Thoracic aorta (tissue), 2 donors: Measurements from ENCODE around the gene TMPRSS11D. TPM values are rescaled to one million over a fixed set of nuclear protein-coding genes. Genes with fewer than 3 reads are reported as not detected.

Source experiments
- ATAC-seq: fragments of 150-250 bp; one replicate; pipeline ENCODE4 v1.8.0; 2017; ENCODE audit warnings: low read depth; ENCODE audit not compliant: insufficient number of reproducible peaks, low FRiP score
- DNase-seq: peaks from one replicate; pipeline ENCODE4 v3.0.0-alpha.2; 2020; ENCODE audit warnings: low spot score
- H3K27ac ChIP-seq, 2 donors: fragments of 200-600 bp; sonication (generic); 1 replicate in 1 of 2; 2 replicates in 1 of 2; pipeline ENCODE4 v1.5.1; 2016; ENCODE audit warnings: mild to moderate bottlenecking in 2 of 2, moderate library complexity in 2 of 2
- H3K27me3 ChIP-seq: fragments of 200-600 bp; sonication (generic); replicated peaks from 2 replicates; pipeline ENCODE4 v1.6.0; 2016; ENCODE audit warnings: mild to moderate bottlenecking; ENCODE audit not compliant: insufficient read depth
- H3K36me3 ChIP-seq: fragments of 200-600 bp; sonication (generic); one replicate; pipeline ENCODE4 v1.5.1; 2016
- H3K4me1 ChIP-seq, 2 donors: fragments of 200-600 bp; sonication (generic); 1 replicate in 1 of 2; 2 replicates in 1 of 2; pipeline versions ENCODE4 v1.5.1 to v1.6.0; 2016; ENCODE audit warnings: low read depth in 2 of 2, mild to moderate bottlenecking in 1 of 2; ENCODE audit not compliant: control insufficient read depth in 1 of 2
- H3K4me3 ChIP-seq: fragments of 200-600 bp; sonication (generic); 2 replicates; pipeline ENCODE4 v1.5.1; 2016; ENCODE audit warnings: mild to moderate bottlenecking
- H3K9me3 ChIP-seq: fragments of 200-600 bp; sonication (generic); 2 replicates; pipeline ENCODE4 v1.5.1; 2016
- total RNA-seq, 2 donors: library from RNA; depleted of rRNA; stranded (reverse); fragments of >200 nt; gene quantifications; one replicate each; pipeline versions ENCODE4 v1.1.0 to v1.2.3, GENCODE V29; 2016
- TF ChIP-seq, protein P1 (sequence below): fragments of 200-600 bp; sonication (generic); IDR thresholded peaks from one replicate; pipeline ENCODE4 v1.5.1; 2019; ENCODE audit warnings: antibody characterized with exemption

Gene TMPRSS11D
- total RNA-seq, 2 donors from 2014 or later = not detected

DNA sequence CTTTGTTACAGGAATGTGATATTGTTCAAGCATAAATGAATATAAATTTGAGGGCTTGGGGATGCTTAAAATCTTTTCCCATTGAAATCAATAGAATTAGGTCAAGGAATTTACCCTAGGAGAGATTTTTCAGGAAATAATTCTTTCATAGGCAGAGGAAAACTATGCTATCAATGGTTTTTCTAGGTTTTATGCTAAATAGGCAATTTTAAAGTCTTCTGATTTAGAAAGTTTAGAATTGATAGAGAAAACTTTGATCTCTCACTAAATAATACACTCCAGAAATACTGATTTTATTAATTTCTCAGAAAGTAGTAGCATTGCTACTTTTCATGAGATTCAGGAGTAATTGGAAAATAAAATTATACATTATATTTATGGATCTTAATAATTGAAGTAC, 93.1 kb downstream of the TMPRSS11D start:
- H3K4me1 ChIP-seq = no peaks in the 10 kb centered on the region
- H3K36me3 ChIP-seq = no peaks in the 10 kb centered on the region
- H3K9me3 ChIP-seq = no peaks in the 10 kb centered on the region
- ATAC-seq (no peak), DNase-seq (no peak)
- TF ChIP-seq, protein P1, sequence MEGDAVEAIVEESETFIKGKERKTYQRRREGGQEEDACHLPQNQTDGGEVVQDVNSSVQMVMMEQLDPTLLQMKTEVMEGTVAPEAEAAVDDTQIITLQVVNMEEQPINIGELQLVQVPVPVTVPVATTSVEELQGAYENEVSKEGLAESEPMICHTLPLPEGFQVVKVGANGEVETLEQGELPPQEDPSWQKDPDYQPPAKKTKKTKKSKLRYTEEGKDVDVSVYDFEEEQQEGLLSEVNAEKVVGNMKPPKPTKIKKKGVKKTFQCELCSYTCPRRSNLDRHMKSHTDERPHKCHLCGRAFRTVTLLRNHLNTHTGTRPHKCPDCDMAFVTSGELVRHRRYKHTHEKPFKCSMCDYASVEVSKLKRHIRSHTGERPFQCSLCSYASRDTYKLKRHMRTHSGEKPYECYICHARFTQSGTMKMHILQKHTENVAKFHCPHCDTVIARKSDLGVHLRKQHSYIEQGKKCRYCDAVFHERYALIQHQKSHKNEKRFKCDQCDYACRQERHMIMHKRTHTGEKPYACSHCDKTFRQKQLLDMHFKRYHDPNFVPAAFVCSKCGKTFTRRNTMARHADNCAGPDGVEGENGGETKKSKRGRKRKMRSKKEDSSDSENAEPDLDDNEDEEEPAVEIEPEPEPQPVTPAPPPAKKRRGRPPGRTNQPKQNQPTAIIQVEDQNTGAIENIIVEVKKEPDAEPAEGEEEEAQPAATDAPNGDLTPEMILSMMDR = no peak
- no peaks in the 10 kb centered on the region for H3K27me3 ChIP-seq
- H3K4me3 ChIP-seq = no peak overlapping the region
- H3K27ac ChIP-seq = no peak overlapping the region

DNA sequence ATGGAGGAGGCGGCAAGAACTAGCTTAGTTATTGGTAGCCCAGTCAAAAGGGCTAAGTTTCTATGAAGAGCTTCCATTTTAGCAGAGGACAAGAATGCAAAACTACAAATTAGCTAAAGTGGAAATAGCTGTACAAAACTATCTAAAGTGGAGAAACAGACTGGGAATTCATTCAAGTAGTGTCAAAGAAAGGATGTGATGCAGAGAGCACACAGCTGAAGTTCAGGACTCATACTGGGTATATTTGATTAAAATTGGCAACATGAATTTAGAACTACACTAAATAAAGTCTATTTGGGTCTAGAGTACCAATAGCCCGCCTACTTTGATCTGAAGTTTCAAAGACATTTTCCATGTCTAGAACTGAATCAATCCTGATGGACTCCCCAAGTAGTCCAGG, 96.5 kb downstream of the TMPRSS11D start:
- no peaks in the 10 kb centered on the region for H3K4me1 ChIP-seq
- TF ChIP-seq, protein P1 = no peak
- no peaks in the 10 kb centered on the region for H3K9me3 ChIP-seq
- DNase-seq = no peak
- no peak for ATAC-seq
- no peak overlapping the region for H3K27ac ChIP-seq
- H3K36me3 ChIP-seq = no peaks in the 10 kb centered on the region
- no peaks in the 10 kb centered on the region for H3K27me3 ChIP-seq
- H3K4me3 ChIP-seq = no peak overlapping the region

DNA sequence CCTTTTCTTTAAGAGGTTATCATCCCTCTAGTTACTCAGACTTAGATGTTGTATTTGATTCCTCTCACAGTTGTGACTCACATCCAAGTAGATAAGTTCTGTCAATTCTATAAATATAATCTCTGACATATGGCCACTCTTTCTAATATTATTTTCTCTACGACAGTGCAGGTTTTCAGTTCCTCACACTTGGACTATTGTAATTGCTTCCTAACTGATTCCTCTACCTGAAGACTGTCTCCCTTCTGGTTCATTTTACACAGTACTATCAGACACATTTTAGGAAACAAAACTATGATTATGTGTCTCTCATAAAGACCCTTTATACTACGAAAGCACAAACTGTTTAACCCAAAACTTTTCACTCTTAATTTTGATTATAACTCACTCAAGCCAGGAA, 98.3 kb downstream of the TMPRSS11D start:
- DNase-seq (no peak), ATAC-seq (no peak)
- TF ChIP-seq, protein P1 = no peak
- no peaks in the 10 kb centered on the region for H3K27me3 ChIP-seq
- H3K27ac ChIP-seq = no peak overlapping the region
- no peaks in the 10 kb centered on the region for H3K9me3 ChIP-seq
- H3K36me3 ChIP-seq = no peaks in the 10 kb centered on the region
- H3K4me1 ChIP-seq = no peaks in the 10 kb centered on the region
- H3K4me3 ChIP-seq = no peak overlapping the region

DNA sequence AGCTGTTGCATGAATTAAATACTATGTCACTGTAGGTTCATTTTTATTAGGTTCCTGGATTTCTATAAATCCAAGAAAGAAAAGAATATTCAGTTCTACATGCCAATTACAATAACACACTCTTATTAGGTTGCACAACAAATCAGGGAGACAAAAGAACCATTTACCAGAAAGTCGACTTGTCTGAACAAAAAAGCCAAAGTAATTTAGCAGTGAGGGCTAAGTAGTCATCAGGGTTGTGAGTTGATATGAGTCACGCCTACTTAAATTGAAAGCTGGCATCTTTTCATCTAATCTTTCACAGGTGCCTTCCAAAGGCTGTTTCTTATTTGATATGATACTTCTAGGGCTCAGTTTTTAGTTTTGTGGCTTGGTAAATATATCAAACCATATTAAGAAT, 104.2 kb downstream of the TMPRSS11D start:
- TF ChIP-seq, protein P1 = no peak
- Histone ChIP-seq H3K4me1 (no peaks in the 10 kb centered on the region), H3K27me3 (no peaks in the 10 kb centered on the region), H3K36me3 (no peaks in the 10 kb centered on the region), H3K4me3 (no peak overlapping the region), H3K27ac (no peak overlapping the region), H3K9me3 (no peaks in the 10 kb centered on the region)
- ATAC-seq = no peak
- DNase-seq = no peak

DNA sequence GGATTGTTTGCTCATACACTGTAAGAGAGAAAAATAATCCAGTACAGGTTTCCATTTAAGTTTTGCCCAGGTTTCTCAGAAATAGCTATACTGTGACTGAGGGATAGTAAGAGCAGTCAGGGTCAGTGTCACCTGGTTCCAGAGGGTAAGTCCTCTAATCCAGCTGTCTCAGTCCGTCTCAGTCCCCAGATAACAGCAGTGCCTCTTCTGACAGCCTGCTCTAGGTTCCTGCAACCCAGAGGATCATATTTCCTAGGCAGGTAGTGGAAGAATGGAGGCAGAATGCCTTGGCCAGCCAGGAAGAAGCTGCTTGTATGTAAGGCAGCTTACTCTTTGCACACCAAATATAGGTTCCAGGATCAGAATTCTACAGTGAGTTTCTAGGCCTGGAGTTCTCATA, 107.1 kb downstream of the TMPRSS11D start:
- ATAC-seq (no peak), DNase-seq (no peak)
- Histone ChIP-seq H3K9me3 (no peaks in the 10 kb centered on the region), H3K4me1 (no peaks in the 10 kb centered on the region), H3K27me3 (no peaks in the 10 kb centered on the region), H3K27ac (no peak overlapping the region), H3K36me3 (no peaks in the 10 kb centered on the region), H3K4me3 (no peak overlapping the region)
- TF ChIP-seq, protein P1 = no peak

Other genes with a start within 250 kb of the TMPRSS11D start
- gene UBA6, start 182.8 kb downstream of the TMPRSS11D start, total RNA-seq = 10 to 100 TPM; 28.3 to 94.5 TPM
- gene GNRHR, start 129.6 kb downstream of the TMPRSS11D start, total RNA-seq = not detected
- not detected for gene TMPRSS11A, start 79.5 kb upstream of the TMPRSS11D start, total RNA-seq
- gene TMPRSS11F, start 245.9 kb upstream of the TMPRSS11D start, total RNA-seq = under 1 TPM in 1 of 2 donors, not detected in 1; 0.28 TPM